Measurements from ENCODE around the gene PRR14.

The PRR14 gene

GRCh38 chr16:30651124-30652004 lies 604 bp downstream of the PRR14 start (continued):
- TF ChIP-seq ZNF398 (tag by site-specific recombination; IDR thresholded peaks at IDR 0.05): peak; percentile 24
- TF ChIP-seq ZNF791 (tag by site-specific recombination; IDR thresholded peaks at IDR 0.05): no peak
- TF ChIP-seq ZNF610 (tag by site-specific recombination; IDR thresholded peaks at IDR 0.05; ENCODE audit: borderline replicate concordance): no peak
- 0 out of 2 replicates have a peak, but pooled peaks have one; percentile 28 for TF ChIP-seq KLF9 (tag by site-specific recombination; IDR thresholded peaks at IDR 0.05; ENCODE audit: low read depth)
- no peak for TF ChIP-seq PRDM6 (tag by site-specific recombination; IDR thresholded peaks at IDR 0.05)
- no peak for TF ChIP-seq SETDB1 (IDR thresholded peaks at IDR 0.05; ENCODE audit: insufficient read length, low read length)
- TF ChIP-seq TRIM28 (IDR thresholded peaks at IDR 0.05; ENCODE audit: borderline replicate concordance, low read length): no peak
- no peak for TF ChIP-seq ZSCAN5A (tag by site-specific recombination; IDR thresholded peaks at IDR 0.05)
- TF ChIP-seq ZBTB11 (tag by site-specific recombination; conservative IDR thresholded peaks at IDR 0.05; ENCODE audit: low read depth): peak; percentile 33; the same call in 1 of the 2 replicates
- TF ChIP-seq AEBP2 (tag by site-specific recombination; IDR thresholded peaks at IDR 0.05; ENCODE audit: borderline replicate concordance): no peak
- TF ChIP-seq ZNF624 (tag by site-specific recombination; IDR thresholded peaks at IDR 0.05): no peak
- TF ChIP-seq ZNF146 (tag by site-specific recombination; IDR thresholded peaks at IDR 0.05): 0 out of 2 replicates have a peak, but pooled peaks have one; percentile 2
- no peak for TF ChIP-seq ZNF692 (tag by site-specific recombination; IDR thresholded peaks at IDR 0.05)
- no peak for TF ChIP-seq ZNF391 (tag by site-specific recombination; IDR thresholded peaks at IDR 0.05; ENCODE audit: borderline replicate concordance, low read depth)
- TF ChIP-seq RBAK (tag by site-specific recombination; IDR thresholded peaks at IDR 0.05): no peak
- no peak for TF ChIP-seq ZNF449 (tag by site-specific recombination; IDR thresholded peaks at IDR 0.05)
- TF ChIP-seq ZNF521 (tag by site-specific recombination; IDR thresholded peaks at IDR 0.05): no peak
- no peak for TF ChIP-seq ZNF24 (tag by site-specific recombination; IDR thresholded peaks at IDR 0.05)
- TF ChIP-seq ZBTB7A (tag by site-specific recombination; IDR thresholded peaks at IDR 0.05; ENCODE audit: low read depth): 0 out of 2 replicates have a peak, but pooled peaks have one; percentile 17
- TF ChIP-seq REST (tag by site-specific recombination; IDR thresholded peaks at IDR 0.05): peak; percentile 61
- no peak for TF ChIP-seq ZNF416 (tag by site-specific recombination; IDR thresholded peaks at IDR 0.05)
